Upper lobe of left lung (tissue), 4 donors: ENCODE measurements around the gene DKK3.

Experiments used
- POLR2A ChIP-seq, 4 donors: fragments of 450-650 bp; IDR thresholded peaks; one replicate each; pipeline ENCODE4 v1.5.1; 2016 to 2017; ENCODE audit warnings: antibody characterized with exemption in 4 of 4, mild to moderate bottlenecking in 2 of 4
- POLR2AphosphoS5 ChIP-seq, 2 donors: sonication (generic); formaldehyde crosslinking; IDR thresholded peaks; one replicate each; pipeline ENCODE4 v1.5.1; 2017; ENCODE audit warnings: antibody characterized with exemption in 2 of 2

- TF ChIP-seq POLR2A (IDR thresholded peaks at IDR 0.05) = no peak
- no peak for TF ChIP-seq POLR2AphosphoS5 (IDR thresholded peaks at IDR 0.05)
Observed at GRCh38 chr11:12020546-12020945, 12.1 kb upstream of the DKK3 start.
